ENCODE data around the gene FARP1. TPM values are rescaled to one million over a fixed set of nuclear protein-coding genes. Genes with fewer than 3 reads are reported as not detected.
"Not testable (repeated sequence)": the region's sequence is repeated elsewhere in the genome, so short reads cannot be mapped to it uniquely, and the experiment has no call there.

Gene FARP1
- total RNA-seq, 4 donors from 2014 or later = 1.5 to 10.3 (median 6.4) TPM

- no peak for DNase-seq
- WGBS, 2 donors = 82 to 90% methylated on average over 9 of the region's 9 CpGs
- TF ChIP-seq POLR2A (IDR thresholded peaks at IDR 0.05) (no peak), CTCF (IDR thresholded peaks at IDR 0.05) (no peak)
- peaks cover 0 to 9% (median 0%) of the 10 kb centered on the region in 3 donors for H3K4me1 ChIP-seq
- no peak overlapping the region for H3K4me3 ChIP-seq
- H3K9me3 ChIP-seq = no peaks in the 10 kb centered on the region
- no peaks in the 10 kb centered on the region for H3K36me3 ChIP-seq
- H3K27me3 ChIP-seq = no peaks in the 10 kb centered on the region
- intact Hi-C loops (cut with DNase I) = no loop called here
- no peak overlapping the region for H3K27ac ChIP-seq
Measured at GRCh38 chr13:98270819-98271218, 127.9 kb downstream of the FARP1 start.

- H3K27ac ChIP-seq; intact Hi-C loops (cut with DNase I); DNase-seq; H3K36me3 ChIP-seq; H3K27me3 ChIP-seq; H3K9me3 ChIP-seq; H3K4me1 ChIP-seq; H3K4me3 ChIP-seq: not testable (repeated sequence)
- 70 to 79% methylated on average over 3 of the region's 3 CpGs for WGBS, 2 donors
Measured at GRCh38 chr13:98271646-98272045, 128.8 kb downstream of the FARP1 start.

GRCh38 chr13:98272549-98272948, 129.7 kb downstream of the FARP1 start:
- H3K4me3 ChIP-seq = no peak overlapping the region
- intact Hi-C loops (cut with DNase I) = no loop called here
- TF ChIP-seq POLR2A (IDR thresholded peaks at IDR 0.05) (no peak), CTCF (IDR thresholded peaks at IDR 0.05) (no peak)
- H3K27ac ChIP-seq = no peak overlapping the region
- H3K9me3 ChIP-seq = no peaks in the 10 kb centered on the region
- WGBS, 2 donors = 71 to 82% methylated on average over 1 of the region's 1 CpG
- no peak for DNase-seq
- H3K27me3 ChIP-seq = no peaks in the 10 kb centered on the region
- H3K36me3 ChIP-seq = no peaks in the 10 kb centered on the region
- peaks cover 0 to 4% (median 0%) of the 10 kb centered on the region in 3 donors for H3K4me1 ChIP-seq

- WGBS, 2 donors = 76 to 87% methylated on average over 8 to 9 of the region's 9 CpGs
Measured at GRCh38 chr13:98273067-98273823, 130.4 kb downstream of the FARP1 start.

GRCh38 chr13:98273824-98274742, 131.2 kb downstream of the FARP1 start:
- Histone ChIP-seq H3K9me3 (no peaks in the 10 kb centered on the region), H3K36me3 (no peaks in the 10 kb centered on the region), H3K4me1 (peaks cover 0 to 4% (median 0%) of the 10 kb centered on the region in 3 donors), H3K27ac (no peak overlapping the region), H3K27me3 (no peaks in the 10 kb centered on the region), H3K4me3 (no peak overlapping the region)
- intact Hi-C loops (cut with DNase I) = no loop called here
- DNase-seq = no peak
- WGBS, 2 donors = 64 to 76% methylated on average over 12 of the region's 12 CpGs
- TF ChIP-seq CTCF (IDR thresholded peaks at IDR 0.05) (no peak), POLR2A (IDR thresholded peaks at IDR 0.05) (no peak)

More at GRCh38 chr13:98273067-98273823, 130.4 kb downstream of the FARP1 start:
- H3K36me3 ChIP-seq = no peaks in the 10 kb centered on the region
- intact Hi-C loops (cut with DNase I) = no loop called here
- no peaks in the 10 kb centered on the region for H3K27me3 ChIP-seq
- TF ChIP-seq POLR2A (IDR thresholded peaks at IDR 0.05) (no peak), CTCF (IDR thresholded peaks at IDR 0.05) (no peak)
- H3K4me3 ChIP-seq = no peak overlapping the region
- no peaks in the 10 kb centered on the region for H3K9me3 ChIP-seq
- H3K4me1 ChIP-seq = peaks cover 0 to 4% (median 0%) of the 10 kb centered on the region in 3 donors
- DNase-seq = no peak
- no peak overlapping the region for H3K27ac ChIP-seq
